ENCODE measurements around the gene ZNF540. TPM values are rescaled to one million over a fixed set of nuclear protein-coding genes. Genes with fewer than 3 reads are reported as not detected.
"Not testable (repeated sequence)": the region's sequence is repeated elsewhere in the genome, so short reads cannot be mapped to it uniquely, and the experiment has no call there.

The ZNF540 gene
- total RNA-seq, 1 donor from 2014 or later = 0.58 TPM

DNA sequence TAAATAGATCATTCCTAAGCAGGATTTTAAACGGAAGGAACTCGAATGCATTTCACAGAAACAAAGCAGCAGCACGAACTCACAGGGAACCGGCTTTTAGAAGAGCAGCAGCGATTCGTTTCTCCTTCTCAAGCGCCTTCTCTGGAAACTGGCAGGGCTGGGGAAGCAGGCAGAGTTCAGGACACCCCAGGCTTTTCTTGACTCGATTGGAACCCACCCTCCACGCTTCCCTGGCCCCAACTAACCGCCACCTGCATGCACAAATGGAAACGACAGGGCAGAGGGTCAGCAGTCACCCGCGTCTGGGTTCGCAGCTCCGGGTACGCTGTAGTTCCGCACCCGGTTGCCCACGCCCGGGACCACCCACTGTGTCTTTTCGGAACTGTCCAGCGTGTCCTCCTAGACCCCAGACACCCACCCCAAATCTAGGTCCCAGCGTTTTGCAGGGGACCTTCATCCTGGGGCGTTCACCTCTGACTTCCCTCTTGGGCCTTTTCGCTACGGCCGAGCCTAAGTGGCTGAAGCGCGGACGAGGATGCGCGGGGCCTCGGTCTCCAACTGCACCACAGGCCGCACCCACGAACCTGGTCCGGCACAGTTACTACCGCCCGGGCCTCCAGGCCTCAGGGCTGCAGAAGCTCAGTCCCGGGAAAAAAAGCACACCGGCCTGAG lies 60.1 kb downstream of the ZNF540 start:
- TF ChIP-seq, protein P1, sequence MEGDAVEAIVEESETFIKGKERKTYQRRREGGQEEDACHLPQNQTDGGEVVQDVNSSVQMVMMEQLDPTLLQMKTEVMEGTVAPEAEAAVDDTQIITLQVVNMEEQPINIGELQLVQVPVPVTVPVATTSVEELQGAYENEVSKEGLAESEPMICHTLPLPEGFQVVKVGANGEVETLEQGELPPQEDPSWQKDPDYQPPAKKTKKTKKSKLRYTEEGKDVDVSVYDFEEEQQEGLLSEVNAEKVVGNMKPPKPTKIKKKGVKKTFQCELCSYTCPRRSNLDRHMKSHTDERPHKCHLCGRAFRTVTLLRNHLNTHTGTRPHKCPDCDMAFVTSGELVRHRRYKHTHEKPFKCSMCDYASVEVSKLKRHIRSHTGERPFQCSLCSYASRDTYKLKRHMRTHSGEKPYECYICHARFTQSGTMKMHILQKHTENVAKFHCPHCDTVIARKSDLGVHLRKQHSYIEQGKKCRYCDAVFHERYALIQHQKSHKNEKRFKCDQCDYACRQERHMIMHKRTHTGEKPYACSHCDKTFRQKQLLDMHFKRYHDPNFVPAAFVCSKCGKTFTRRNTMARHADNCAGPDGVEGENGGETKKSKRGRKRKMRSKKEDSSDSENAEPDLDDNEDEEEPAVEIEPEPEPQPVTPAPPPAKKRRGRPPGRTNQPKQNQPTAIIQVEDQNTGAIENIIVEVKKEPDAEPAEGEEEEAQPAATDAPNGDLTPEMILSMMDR (IDR thresholded peaks at IDR 0.05; ENCODE audit: insufficient read depth, low read length, poor library complexity, severe bottlenecking) = no peak

DNA sequence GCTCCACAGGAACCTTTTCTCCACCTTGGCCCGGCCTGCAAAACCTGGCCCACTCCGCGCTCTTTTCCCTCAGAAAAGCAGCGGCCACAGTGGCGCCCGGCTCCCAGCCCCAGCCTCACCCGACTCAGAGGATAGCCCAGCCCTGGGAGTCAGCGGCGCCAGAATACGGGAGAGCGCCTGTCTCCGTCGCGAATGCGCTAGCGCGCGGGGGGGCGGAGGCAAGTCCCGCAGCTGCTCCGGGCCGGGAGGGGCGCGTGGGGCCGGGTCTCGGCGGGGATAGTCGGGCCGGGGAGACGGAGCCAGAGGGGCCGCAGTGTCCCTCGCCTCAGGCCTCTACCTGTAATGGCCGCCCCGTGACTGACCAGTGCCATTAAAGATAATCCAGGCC lies 60.6 kb downstream of the ZNF540 start, which contains the start of gene ZFP30:
Gene ZFP30, minus strand, starts transcription at position 165 of the 388 bp plus-strand sequence. CDS start 7,643 bp downstream, outside the sequence.
- H3K27me3 ChIP-seq (ENCODE audit: control insufficient read depth, insufficient read depth, low read length) = no peaks in the 10 kb centered on the region
- no peaks in the 10 kb centered on the region for H3K36me3 ChIP-seq (ENCODE audit: control insufficient read depth, insufficient read depth, low read length)
- TF ChIP-seq, protein P1 (IDR thresholded peaks at IDR 0.05; ENCODE audit: insufficient read depth, low read length, poor library complexity, severe bottlenecking) = no peak
- peak within 1 kb of the TSS; percentile 69 for H3K4me3 ChIP-seq (ENCODE audit: low read depth, low read length)
- peak; percentile 26 for DNase-seq (ENCODE audit: low read depth)

More for the DNA sequence above, 60.1 kb downstream of the ZNF540 start:
- Histone ChIP-seq H3K36me3 (ENCODE audit: control insufficient read depth, insufficient read depth, low read length) (no peaks in the 10 kb centered on the region), H3K27me3 (ENCODE audit: control insufficient read depth, insufficient read depth, low read length) (no peaks in the 10 kb centered on the region), H3K4me3 (ENCODE audit: low read depth, low read length) (peak overlapping the region; percentile 69)
- no peak for DNase-seq (ENCODE audit: low read depth)

DNA sequence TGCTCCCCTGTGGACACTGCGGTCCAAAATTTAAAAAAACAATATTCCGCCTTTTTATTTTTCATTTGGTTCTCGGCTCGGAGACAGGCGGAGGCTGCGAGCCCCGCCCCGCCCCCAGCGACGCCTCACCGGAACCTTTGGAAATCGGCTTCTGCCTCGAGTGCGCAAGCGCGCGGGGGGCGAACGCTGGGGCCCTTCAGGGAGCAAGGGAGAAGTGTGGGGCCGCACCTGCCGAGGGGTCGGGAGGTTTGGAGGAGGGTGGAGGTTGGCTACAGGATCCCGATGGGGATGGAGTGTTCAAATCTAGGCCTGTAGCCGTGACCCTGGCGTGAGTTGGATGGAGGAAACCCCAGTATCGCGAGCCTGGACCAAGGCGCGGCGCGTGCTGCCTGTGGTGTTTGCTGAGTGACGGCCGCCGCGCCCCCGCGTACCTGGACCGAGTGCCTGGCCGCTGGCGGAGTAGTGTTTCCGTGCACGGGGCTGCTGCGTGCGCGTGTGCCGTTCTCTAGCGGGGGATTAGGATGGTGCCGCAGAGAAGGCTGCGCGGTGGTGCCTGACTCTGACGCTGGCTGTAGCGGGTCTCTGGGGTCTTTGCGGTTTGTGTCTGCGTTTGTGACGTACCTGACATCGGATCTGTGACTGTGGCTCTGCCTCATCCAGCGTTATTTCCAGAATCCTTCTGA lies 61.2 kb downstream of the ZNF540 start:
- DNase-seq (ENCODE audit: low read depth) = peak; percentile 28
- TF ChIP-seq, protein P1 (IDR thresholded peaks at IDR 0.05; ENCODE audit: insufficient read depth, low read length, poor library complexity, severe bottlenecking) = no peak

DNA sequence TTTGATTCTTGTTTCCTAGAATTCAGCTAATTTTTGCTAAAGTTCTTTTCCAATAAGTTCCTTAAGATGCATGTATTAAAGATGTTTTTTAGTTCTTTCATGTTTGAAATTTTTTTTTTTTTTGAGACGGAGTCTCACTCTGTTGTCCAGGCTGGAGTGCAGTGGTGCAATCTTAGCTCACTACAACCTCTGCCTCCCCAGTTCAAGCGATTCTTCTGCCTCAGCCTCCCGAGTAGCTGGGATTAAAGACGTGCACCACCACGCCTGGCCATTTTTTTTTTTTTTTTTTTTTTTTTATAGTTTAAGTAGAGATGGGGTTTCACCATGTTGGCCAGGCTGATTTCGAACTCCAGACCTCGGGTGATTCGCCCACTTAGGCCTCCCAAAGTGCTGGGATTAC lies 62.5 kb downstream of the ZNF540 start:
- H3K27me3 ChIP-seq (ENCODE audit: control insufficient read depth, insufficient read depth, low read length); H3K36me3 ChIP-seq (ENCODE audit: control insufficient read depth, insufficient read depth, low read length); H3K4me3 ChIP-seq (ENCODE audit: low read depth, low read length); DNase-seq (ENCODE audit: low read depth): not testable (repeated sequence)

More for the DNA sequence above, 61.2 kb downstream of the ZNF540 start:
- H3K36me3 ChIP-seq (ENCODE audit: control insufficient read depth, insufficient read depth, low read length) = no peaks in the 10 kb centered on the region
- H3K27me3 ChIP-seq (ENCODE audit: control insufficient read depth, insufficient read depth, low read length) = no peaks in the 10 kb centered on the region
- H3K4me3 ChIP-seq (ENCODE audit: low read depth, low read length) = peak overlapping the region; percentile 69

Other genes starting within 250 kb of the ZNF540 start
- 2.8 and 3.4 TPM in 2 replicates for gene ZNF527, start 223.8 kb upstream of the ZNF540 start, total RNA-seq
- gene ZNF569, start 127.4 kb upstream of the ZNF540 start, total RNA-seq = 4.7 and 5.0 TPM in 2 replicates
- gene ZNF570, start 125.5 kb upstream of the ZNF540 start, total RNA-seq = 5.8 and 7.8 TPM in 2 replicates
- gene ZNF793, start 87.9 kb upstream of the ZNF540 start, total RNA-seq = 3.4 and 7.7 TPM in 2 replicates
- 2.7 and 3.3 TPM in 2 replicates for gene ZNF571, start 84 bp upstream of the ZNF540 start, total RNA-seq
- gene ZFP30, start 60.6 kb downstream of the ZNF540 start, total RNA-seq = 7.3 and 11.6 TPM in 2 replicates
- 3.9 and 5.3 TPM in 2 replicates for gene ZNF607, start 124.9 kb downstream of the ZNF540 start, total RNA-seq
- gene ZNF573, start 184.7 kb downstream of the ZNF540 start, total RNA-seq = 3.1 and 14.1 TPM in 2 replicates